ENCODE measurements around the gene KCNH2.

The KCNH2 gene

GRCh38 chr7:150942591-150943452, 35.3 kb downstream of the KCNH2 start:
- TF ChIP-seq, protein P1, sequence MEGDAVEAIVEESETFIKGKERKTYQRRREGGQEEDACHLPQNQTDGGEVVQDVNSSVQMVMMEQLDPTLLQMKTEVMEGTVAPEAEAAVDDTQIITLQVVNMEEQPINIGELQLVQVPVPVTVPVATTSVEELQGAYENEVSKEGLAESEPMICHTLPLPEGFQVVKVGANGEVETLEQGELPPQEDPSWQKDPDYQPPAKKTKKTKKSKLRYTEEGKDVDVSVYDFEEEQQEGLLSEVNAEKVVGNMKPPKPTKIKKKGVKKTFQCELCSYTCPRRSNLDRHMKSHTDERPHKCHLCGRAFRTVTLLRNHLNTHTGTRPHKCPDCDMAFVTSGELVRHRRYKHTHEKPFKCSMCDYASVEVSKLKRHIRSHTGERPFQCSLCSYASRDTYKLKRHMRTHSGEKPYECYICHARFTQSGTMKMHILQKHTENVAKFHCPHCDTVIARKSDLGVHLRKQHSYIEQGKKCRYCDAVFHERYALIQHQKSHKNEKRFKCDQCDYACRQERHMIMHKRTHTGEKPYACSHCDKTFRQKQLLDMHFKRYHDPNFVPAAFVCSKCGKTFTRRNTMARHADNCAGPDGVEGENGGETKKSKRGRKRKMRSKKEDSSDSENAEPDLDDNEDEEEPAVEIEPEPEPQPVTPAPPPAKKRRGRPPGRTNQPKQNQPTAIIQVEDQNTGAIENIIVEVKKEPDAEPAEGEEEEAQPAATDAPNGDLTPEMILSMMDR (IDR thresholded peaks at IDR 0.05; ENCODE audit: insufficient read depth, low read depth, low read length, missing control alignments) = no peak
- H3K4me3 ChIP-seq (ENCODE audit: low read depth, low read length) = no peak overlapping the region
- no peak for DNase-seq (ENCODE audit: low read depth)

DNA sequence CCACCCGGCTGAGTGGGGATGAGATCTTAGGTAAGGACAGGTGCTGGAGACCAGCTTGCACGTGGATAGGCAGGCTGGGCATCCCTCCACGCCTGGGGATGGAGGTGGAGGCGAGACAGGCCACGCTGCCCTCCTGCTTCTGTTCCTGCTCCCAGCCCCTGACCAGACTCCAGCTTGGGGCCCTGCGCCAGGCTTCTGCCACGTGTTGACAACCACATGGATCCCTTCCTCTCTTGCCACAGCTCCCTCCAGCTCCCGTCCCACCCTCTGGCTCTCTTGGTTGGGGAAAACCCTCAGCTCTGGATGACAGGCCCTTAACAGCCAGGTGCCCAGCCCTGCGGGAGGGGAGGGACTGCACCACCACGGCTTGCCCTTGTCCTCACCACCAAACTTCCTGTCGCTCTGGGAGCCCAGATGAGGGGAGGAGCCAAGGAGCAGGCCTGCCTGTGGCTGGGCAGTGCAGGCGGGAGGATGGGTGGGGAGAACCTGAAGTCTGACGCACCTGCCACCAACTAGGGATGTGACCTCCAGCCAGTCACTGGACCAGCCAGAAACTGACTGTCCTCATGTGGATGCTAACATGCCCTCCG, 36.0 kb downstream of the KCNH2 start:
- no peak overlapping the region for H3K4me3 ChIP-seq (ENCODE audit: low read depth, low read length)
- peak; percentile 32 for DNase-seq (ENCODE audit: low read depth)
- TF ChIP-seq, protein P1 (IDR thresholded peaks at IDR 0.05; ENCODE audit: insufficient read depth, low read depth, low read length, missing control alignments) = no peak

DNA sequence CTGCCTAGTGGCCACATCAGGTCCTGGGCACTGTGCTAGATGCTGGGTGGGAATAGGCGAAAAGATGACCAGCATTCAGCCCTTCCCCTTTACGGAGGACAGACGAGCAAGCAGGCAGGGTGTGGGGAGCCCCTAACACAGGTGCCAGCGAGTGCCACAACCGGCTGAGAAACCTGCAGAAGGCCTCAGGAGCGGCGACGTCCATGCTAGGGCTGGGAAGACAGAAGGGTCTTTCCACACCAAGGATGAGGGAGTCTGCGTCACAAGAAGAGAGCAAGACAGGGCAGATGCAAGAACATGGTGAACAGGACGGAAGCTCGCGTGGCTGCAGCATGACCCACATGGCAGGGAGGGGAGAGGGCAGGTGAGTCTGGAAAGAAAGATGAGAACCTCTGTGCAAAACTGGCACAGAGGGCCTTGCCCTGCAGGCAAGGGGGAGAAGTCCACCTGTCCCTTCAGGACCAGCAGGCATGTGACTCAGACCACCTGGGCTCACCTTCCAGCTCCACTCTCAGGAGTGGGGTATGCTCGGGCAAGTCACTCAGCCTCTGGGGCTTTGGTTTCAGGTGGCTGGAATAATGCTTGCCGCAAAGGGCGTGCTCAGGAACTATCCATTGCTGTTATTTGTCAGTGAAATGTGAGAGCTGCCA, 36.6 kb downstream of the KCNH2 start:
- no peak for DNase-seq (ENCODE audit: low read depth)
- no peak overlapping the region for H3K4me3 ChIP-seq (ENCODE audit: low read depth, low read length)
- TF ChIP-seq, protein P1 (IDR thresholded peaks at IDR 0.05; ENCODE audit: insufficient read depth, low read depth, low read length, missing control alignments) = no peak

DNA sequence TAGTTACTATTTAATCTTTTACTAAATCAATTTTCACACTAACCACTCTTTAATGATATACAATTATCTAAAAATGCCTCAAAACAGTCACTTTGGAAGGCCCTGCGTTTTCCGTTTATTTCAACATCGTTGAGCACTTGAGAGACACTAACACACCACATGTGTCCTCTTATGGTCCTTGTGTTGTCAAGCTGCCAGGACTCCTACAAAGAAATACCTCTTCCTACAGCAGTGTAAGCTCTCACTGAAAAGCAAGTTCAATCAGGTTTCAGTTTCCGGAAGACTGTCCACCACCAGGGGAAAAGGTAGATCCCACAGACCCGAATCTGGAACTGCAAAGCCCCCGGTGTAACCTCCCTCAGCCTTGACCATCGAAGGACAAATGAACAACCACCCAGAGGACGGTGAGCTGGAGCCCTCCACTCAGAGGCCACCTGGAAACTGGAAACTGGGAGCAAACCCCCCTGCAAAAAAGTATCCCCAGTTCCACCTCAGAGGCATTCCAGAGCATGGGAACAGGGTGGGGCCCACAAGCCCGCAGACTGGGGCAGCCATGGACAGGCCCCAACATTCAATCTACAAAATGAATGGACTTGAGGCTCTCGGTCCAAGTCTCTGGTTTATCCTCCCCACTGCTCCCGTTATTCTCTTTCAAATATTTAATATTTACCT, 37.6 kb downstream of the KCNH2 start:
- no peak for DNase-seq (ENCODE audit: low read depth)
- H3K4me3 ChIP-seq (ENCODE audit: low read depth, low read length) = no peak overlapping the region
- TF ChIP-seq, protein P1 (IDR thresholded peaks at IDR 0.05; ENCODE audit: insufficient read depth, low read depth, low read length, missing control alignments) = no peak

- no peak for DNase-seq (ENCODE audit: low read depth)
- TF ChIP-seq, protein P1 (IDR thresholded peaks at IDR 0.05; ENCODE audit: insufficient read depth, low read depth, low read length, missing control alignments) = no peak
Measured at GRCh38 chr7:150939466-150939865, 38.7 kb downstream of the KCNH2 start.

GRCh38 chr7:150939052-150939451, 39.1 kb downstream of the KCNH2 start:
- H3K4me3 ChIP-seq (ENCODE audit: low read depth, low read length) = no peak overlapping the region
- DNase-seq (ENCODE audit: low read depth) = no peak
- TF ChIP-seq, protein P1 (IDR thresholded peaks at IDR 0.05; ENCODE audit: insufficient read depth, low read depth, low read length, missing control alignments) = no peak

More at GRCh38 chr7:150939466-150939865, 38.7 kb downstream of the KCNH2 start:
- no peak overlapping the region for H3K4me3 ChIP-seq (ENCODE audit: low read depth, low read length)

Measured in GM12865 (cell line).